ENCODE data around the gene ELP6. TPM values are rescaled to one million over a fixed set of nuclear protein-coding genes. Genes with fewer than 3 reads are reported as not detected.

Gene ELP6
- total and polyA plus RNA-seq, 9 of the 15 experiments (the other 6 are each of a cell fraction or from before 2014, with no cell fraction given): 76.9 to 198 (median 83.3) TPM

- TF ChIP-seq ZNF395 (CRISPR knock-in tag; IDR thresholded peaks at IDR 0.05) (peak; percentile 93), ZSCAN32 (CRISPR knock-in tag; IDR thresholded peaks at IDR 0.05) (no peak), PHF8 (IDR thresholded peaks at IDR 0.05; ENCODE audit: borderline replicate concordance, low read length) (peak; percentile 94), HNRNPH1 (optimal IDR thresholded peaks at IDR 0.05; ENCODE audit: low read depth, low read length) (no peak), MTA2 (IDR thresholded peaks at IDR 0.05; ENCODE audit: low read depth) (peak; percentile 97), SETDB1 (IDR thresholded peaks at IDR 0.05; ENCODE audit: low read length) (no peak), NRF1 (conservative IDR thresholded peaks at IDR 0.05 in 1 of 2, IDR thresholded peaks at IDR 0.05 in 1 of 2) (peak; percentile 97 to 98), GABPB2 (CRISPR knock-in tag; conservative IDR thresholded peaks at IDR 0.05) (no peak), POLR2G (IDR thresholded peaks at IDR 0.05; ENCODE audit: low read depth, low read length) (peak; percentile 90), NELFE (IDR thresholded peaks at IDR 0.05; ENCODE audit: insufficient read depth, insufficient read length) (no peak), CCNT2 (IDR thresholded peaks at IDR 0.05; ENCODE audit: borderline replicate concordance, extremely low read depth, insufficient read length, low read depth, low read length) (peak; percentile 95), CHCHD3 (CRISPR knock-in tag; IDR thresholded peaks at IDR 0.05) (no peak), CGGBP1 (CRISPR knock-in tag; IDR thresholded peaks at IDR 0.05) (peak; percentile 89; the same call in 1 of the 2 replicates), MAZ (CRISPR knock-in tag; conservative IDR thresholded peaks at IDR 0.05 in 1 of 2, IDR thresholded peaks at IDR 0.05 in 1 of 2) (peak; percentile 97 to 98), PRPF4 (IDR thresholded peaks at IDR 0.05; ENCODE audit: insufficient read depth, low read depth, low read length, poor library complexity, severe bottlenecking) (peak; percentile 34), MAX (CRISPR knock-in tag; IDR thresholded peaks at IDR 0.05) (peak; percentile 97), C11orf30 (IDR thresholded peaks at IDR 0.05; ENCODE audit: low read depth) (no peak), HLTF (IDR thresholded peaks at IDR 0.05) (peak; percentile 89), SNIP1 (IDR thresholded peaks at IDR 0.05; ENCODE audit: low read depth) (no peak), EHMT2 (IDR thresholded peaks at IDR 0.05) (no peak; the same call in none of the 2 replicates), NCOA4 (IDR thresholded peaks at IDR 0.05; ENCODE audit: partially characterized antibody) (no peak), NR3C1 (CRISPR knock-in tag; IDR thresholded peaks at IDR 0.05) (0 out of 2 replicates have a peak, but pooled peaks have one; percentile 63), KDM5B (IDR thresholded peaks at IDR 0.05; ENCODE audit: insufficient replicate concordance, low read depth, low read length) (peak; percentile 63), HDAC1 (IDR thresholded peaks at IDR 0.05) (peak in 1 of 2 experiments; percentile 94; a peak in 2 of 4 replicates), CBX5 (IDR thresholded peaks at IDR 0.05; ENCODE audit: borderline replicate concordance, low read depth) (no peak), ZNF699 (CRISPR knock-in tag; IDR thresholded peaks at IDR 0.05; ENCODE audit: insufficient replicate concordance) (no peak), ELK1 (CRISPR knock-in tag; IDR thresholded peaks at IDR 0.05) (no peak)
These were observed 37.8 kb downstream of the ELP6 start, which contains the start of gene SCAP (continued) for GRCh38 chr3:47475570-47476329.
